Spinal cord (tissue), 10 donors: ENCODE data around the gene LGALS9B. TPM values are rescaled to one million over a fixed set of nuclear protein-coding genes. Genes with fewer than 3 reads are reported as not detected.
"Not testable (repeated sequence)": the region's sequence is repeated elsewhere in the genome, so short reads cannot be mapped to it uniquely, and the experiment has no call there.

ENCODE experiments used
- DNase-seq, 6 donors: peaks; one replicate each; pipeline versions ENCODE4 v3.0.0 to v3.0.0-alpha.2; 2013 to 2015; ENCODE audit warnings: low spot score in 6 of 6, low read depth in 4 of 6
- H3K27ac ChIP-seq: one replicate; pipeline ENCODE4 v1.5.1; 2013; ENCODE audit warnings: low read depth, low read length, control low read depth
- H3K27me3 ChIP-seq: one replicate; pipeline ENCODE4 v1.6.1; 2013; ENCODE audit warnings: low read length; ENCODE audit not compliant: control insufficient read depth, insufficient read depth
- H3K36me3 ChIP-seq: one replicate; pipeline ENCODE4 v1.6.1; 2013; ENCODE audit warnings: low read length; ENCODE audit not compliant: control insufficient read depth, insufficient read depth
- H3K4me1 ChIP-seq: one replicate; pipeline ENCODE4 v1.6.1; 2013; ENCODE audit warnings: low read length; ENCODE audit not compliant: control insufficient read depth, insufficient read depth
- H3K4me3 ChIP-seq: one replicate; pipeline ENCODE4 v1.5.1; 2013; ENCODE audit warnings: low read depth, low read length, control low read depth
- H3K9me3 ChIP-seq: one replicate; pipeline ENCODE4 v1.6.1; 2013; ENCODE audit warnings: low read length; ENCODE audit not compliant: control insufficient read depth, insufficient read depth
- WGBS: methylation state at CpG from one replicate; pipeline ENCODE4 v1.1.5; 2013; ENCODE audit warnings: missing lambda C conversion rate; ENCODE audit not compliant: insufficient coverage; 5-methylcytosine and 5-hydroxymethylcytosine counted together
- polyA plus RNA-seq, 2 donors: library from polyadenylated mRNA; unstranded; fragments of 120-200 nt; gene quantifications; one replicate each; pipeline ENCODE4 v1.2.1, GENCODE V29; 2013; ENCODE audit not compliant: insufficient read length in 2 of 2
- total RNA-seq, 2 donors: library from RNA; depleted of rRNA in 1 of 2; stranded (reverse); fragments of 120-200 nt in 1 of 2; fragments of >200 nt in 1 of 2; gene quantifications; one replicate each; pipeline versions ENCODE4 v1.2.3 to v1.2.4, GENCODE V29; 2013 to 2014
- donor health status: healthy.

LGALS9B gene
- total and polyA plus RNA-seq, 4 donors = not detected

GRCh38 chr17:20495420-20495819 lies 28.1 kb upstream of the LGALS9B start:
- not testable (repeated sequence) for H3K27ac ChIP-seq, H3K9me3 ChIP-seq, H3K27me3 ChIP-seq, H3K36me3 ChIP-seq, H3K4me1 ChIP-seq, DNase-seq, H3K4me3 ChIP-seq
- WGBS = no CpG with 5 or more reads among the region's 5 CpGs

- WGBS = 100% methylated on average over 2 of the region's 9 CpGs
- H3K27ac ChIP-seq, H3K36me3 ChIP-seq, H3K9me3 ChIP-seq, H3K27me3 ChIP-seq, DNase-seq, H3K4me1 ChIP-seq, H3K4me3 ChIP-seq: not testable (repeated sequence)
These were observed 27.4 kb upstream of the LGALS9B start for GRCh38 chr17:20494735-20495134.

GRCh38 chr17:20494147-20494546 lies 26.8 kb upstream of the LGALS9B start:
- H3K27me3 ChIP-seq, H3K36me3 ChIP-seq, DNase-seq, H3K27ac ChIP-seq, H3K9me3 ChIP-seq, H3K4me3 ChIP-seq, H3K4me1 ChIP-seq: not testable (repeated sequence)
- no CpG with 5 or more reads among the region's 9 CpGs for WGBS

- WGBS = 67% methylated on average over 1 of the region's 8 CpGs
- not testable (repeated sequence) for H3K36me3 ChIP-seq
These were observed 25.6 kb upstream of the LGALS9B start for GRCh38 chr17:20492971-20493370.

GRCh38 chr17:20492099-20492498 lies 24.8 kb upstream of the LGALS9B start:
- H3K36me3 ChIP-seq, H3K27me3 ChIP-seq, H3K4me3 ChIP-seq, DNase-seq, H3K9me3 ChIP-seq, H3K4me1 ChIP-seq, H3K27ac ChIP-seq: not testable (repeated sequence)
- 86% methylated on average over 1 of the region's 6 CpGs for WGBS

More at GRCh38 chr17:20492971-20493370, 25.6 kb upstream of the LGALS9B start:
- not testable (repeated sequence) for H3K27ac ChIP-seq, H3K4me3 ChIP-seq, DNase-seq, H3K27me3 ChIP-seq, H3K4me1 ChIP-seq, H3K9me3 ChIP-seq

GRCh38 chr17:20484930-20485329 lies 17.6 kb upstream of the LGALS9B start:
- not testable (repeated sequence) for H3K27ac ChIP-seq
- WGBS = 15% methylated on average over 4 of the region's 6 CpGs

GRCh38 chr17:20479889-20480591 lies 12.7 kb upstream of the LGALS9B start:
- WGBS = 89% methylated on average over 4 of the region's 8 CpGs
- peak in 2 of 6 donors; percentile 0 to 2 for DNase-seq

More at GRCh38 chr17:20484930-20485329, 17.6 kb upstream of the LGALS9B start:
- not testable (repeated sequence) for H3K4me1 ChIP-seq, H3K9me3 ChIP-seq, H3K27me3 ChIP-seq, DNase-seq, H3K36me3 ChIP-seq, H3K4me3 ChIP-seq

GRCh38 chr17:20477398-20478071 lies 10.2 kb upstream of the LGALS9B start:
- DNase-seq, H3K4me1 ChIP-seq, H3K27ac ChIP-seq, H3K4me3 ChIP-seq, H3K9me3 ChIP-seq, H3K36me3 ChIP-seq, H3K27me3 ChIP-seq: not testable (repeated sequence)
- WGBS = 60% methylated on average over 1 of the region's 4 CpGs

More at GRCh38 chr17:20479889-20480591, 12.7 kb upstream of the LGALS9B start:
- H3K4me3 ChIP-seq, H3K36me3 ChIP-seq, H3K4me1 ChIP-seq, H3K9me3 ChIP-seq, H3K27ac ChIP-seq, H3K27me3 ChIP-seq: not testable (repeated sequence)

GRCh38 chr17:20475137-20475831 lies 7.9 kb upstream of the LGALS9B start:
- WGBS = 84% methylated on average over 3 of the region's 8 CpGs
- H3K4me3 ChIP-seq, H3K9me3 ChIP-seq, H3K27ac ChIP-seq, H3K27me3 ChIP-seq, H3K4me1 ChIP-seq, H3K36me3 ChIP-seq, DNase-seq: not testable (repeated sequence)
